Measurements from ENCODE around the gene MAP2K3.

Gene MAP2K3

GRCh38 chr17:21284319-21285163 is at the start of gene MAP2K3:
Gene MAP2K3 (plus strand): TSS chr17:21284711. CDS start chr17:21284921, 210 bp downstream.
- peak; percentile 90 for FAIRE-seq

GRCh38 chr17:21235921-21236320 is 48.6 kb upstream of the MAP2K3 start:
- FAIRE-seq, result no peak

- no peak for FAIRE-seq
These were observed 44.7 kb upstream of the MAP2K3 start for GRCh38 chr17:21239680-21240368.

- FAIRE-seq, result no peak
These were observed 44.0 kb upstream of the MAP2K3 start for GRCh38 chr17:21240369-21241055.

- FAIRE-seq, result no peak
These were observed 42.9 kb upstream of the MAP2K3 start for GRCh38 chr17:21241564-21241963.

GRCh38 chr17:21242026-21242697 is 42.3 kb upstream of the MAP2K3 start:
- no peak for FAIRE-seq

- no peak for FAIRE-seq
These were observed 41.6 kb upstream of the MAP2K3 start for GRCh38 chr17:21242780-21243515.

- no peak for FAIRE-seq
These were observed 40.8 kb upstream of the MAP2K3 start for GRCh38 chr17:21243516-21244303.

- no peak for FAIRE-seq
These were observed 38.8 kb upstream of the MAP2K3 start for GRCh38 chr17:21245639-21246084.

- FAIRE-seq, result no peak
These were observed 37.8 kb upstream of the MAP2K3 start for GRCh38 chr17:21246698-21247097.

- FAIRE-seq, result no peak
These were observed 36.8 kb upstream of the MAP2K3 start for GRCh38 chr17:21247552-21248258.

- no peak for FAIRE-seq
These were observed 36.0 kb upstream of the MAP2K3 start for GRCh38 chr17:21248500-21248899.

- FAIRE-seq, result no peak
These were observed 35.3 kb upstream of the MAP2K3 start for GRCh38 chr17:21249086-21249795.

GRCh38 chr17:21249920-21250703 is 34.4 kb upstream of the MAP2K3 start:
- no peak for FAIRE-seq

- FAIRE-seq, result no peak
These were observed 33.7 kb upstream of the MAP2K3 start for GRCh38 chr17:21250854-21251253.

- FAIRE-seq, result no peak
These were observed 33.0 kb upstream of the MAP2K3 start for GRCh38 chr17:21251337-21252010.

- FAIRE-seq, result no peak
These were observed 32.2 kb upstream of the MAP2K3 start for GRCh38 chr17:21252289-21252795.
